KOPT-K1 (cell line): ENCODE measurements around the gene ALK.

Source experiments
- H3K27ac ChIP-seq: fragments of 200-600 bp; sonication (generic); 2 replicates; pipeline ENCODE4 v1.5.1; 2016; ENCODE audit warnings: antibody characterized with exemption, mild to moderate bottlenecking, low read depth, low read length; ENCODE audit not compliant: poor library complexity, severe bottlenecking
- H3K36me3 ChIP-seq: fragments of 200-600 bp; sonication (generic); 2 replicates; pipeline ENCODE4 v1.5.1; 2017; ENCODE audit warnings: antibody characterized with exemption, mild to moderate bottlenecking, low read length, moderate library complexity; ENCODE audit not compliant: insufficient read depth
- H3K9me3 ChIP-seq: fragments of 200-600 bp; sonication (generic); 2 replicates; pipeline ENCODE4 v1.5.1; 2017; ENCODE audit warnings: antibody characterized with exemption, low read length, mild to moderate bottlenecking; ENCODE audit not compliant: insufficient read depth, poor library complexity, severe bottlenecking

ALK gene

DNA sequence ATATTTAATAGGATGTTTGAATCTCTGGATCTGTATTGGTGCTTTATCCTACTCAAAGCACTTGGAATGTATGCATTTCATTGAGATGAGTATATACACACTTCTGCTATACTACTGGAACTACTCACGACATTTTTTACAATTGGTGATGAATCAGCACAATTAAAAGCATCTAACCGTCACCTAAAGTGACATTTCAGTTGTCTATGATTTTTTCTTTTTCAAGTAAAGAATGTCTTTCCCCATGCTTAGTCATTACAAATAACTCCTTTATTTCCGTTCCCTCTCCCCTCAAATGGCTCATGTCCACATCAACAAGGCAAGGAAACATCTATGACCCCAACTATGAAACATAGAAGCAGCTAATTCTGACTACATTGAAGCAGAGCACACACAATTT is 728.9 kb downstream of the ALK start:
- Histone ChIP-seq H3K27ac (no peak overlapping the region), H3K36me3 (peaks cover 6% of the 10 kb centered on the region; the same call in 1 of the 2 replicates), H3K9me3 (peaks cover 6% of the 10 kb centered on the region)

DNA sequence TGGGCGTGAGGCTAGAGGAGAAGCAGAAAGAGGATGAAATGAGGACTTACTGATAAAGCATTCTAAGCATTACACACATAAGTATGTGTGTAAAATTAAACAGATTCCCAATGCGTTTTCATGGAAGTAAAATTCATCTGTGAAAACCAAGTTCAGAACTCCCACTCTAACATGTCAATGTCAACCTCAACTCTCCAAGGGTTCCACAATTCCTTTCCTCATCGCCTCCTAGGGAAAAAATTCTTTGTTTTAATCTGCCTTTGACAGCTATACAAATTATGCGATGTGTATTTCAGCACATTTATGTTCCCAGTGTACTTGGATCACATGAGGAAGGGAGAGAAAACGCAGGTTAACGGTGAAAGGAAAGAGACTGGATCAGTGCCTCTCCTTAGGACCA is 729.6 kb downstream of the ALK start:
- H3K36me3 ChIP-seq = peaks cover 13% of the 10 kb centered on the region
- no peak overlapping the region for H3K27ac ChIP-seq
- peaks cover 11% of the 10 kb centered on the region for H3K9me3 ChIP-seq

- H3K27ac ChIP-seq = peak overlapping the region; percentile 28
- peaks cover 20% of the 10 kb centered on the region for H3K9me3 ChIP-seq
Measured at GRCh38 chr2:29189052-29189451, 732.3 kb downstream of the ALK start.

DNA sequence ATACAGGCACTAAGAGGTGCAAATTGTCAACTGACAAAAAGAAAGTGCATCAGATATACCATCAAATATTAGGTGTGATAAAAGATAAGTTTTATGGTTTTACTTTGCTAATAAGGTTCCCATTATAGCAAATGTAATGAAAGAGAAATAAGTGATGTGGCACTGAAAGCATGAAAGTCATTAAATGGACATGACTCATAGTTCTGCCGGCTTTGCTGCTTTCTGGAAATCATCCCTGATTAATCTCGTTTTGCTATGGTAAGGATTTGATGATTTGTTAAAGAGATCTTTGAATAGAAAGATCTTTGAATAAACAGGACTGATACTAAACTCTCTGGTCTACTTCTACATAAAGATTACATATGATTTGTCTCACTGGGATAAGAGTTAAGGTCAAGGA is 733.5 kb downstream of the ALK start:
- no peak overlapping the region for H3K27ac ChIP-seq
- peaks cover 20% of the 10 kb centered on the region for H3K9me3 ChIP-seq
- peaks cover 39% of the 10 kb centered on the region for H3K36me3 ChIP-seq

More at GRCh38 chr2:29189052-29189451, 732.3 kb downstream of the ALK start:
- peaks cover 35% of the 10 kb centered on the region for H3K36me3 ChIP-seq

- H3K36me3 ChIP-seq = peaks cover 50% of the 10 kb centered on the region
- H3K27ac ChIP-seq = no peak overlapping the region
- peaks cover 20% of the 10 kb centered on the region for H3K9me3 ChIP-seq
Measured at GRCh38 chr2:29186817-29187216, 734.6 kb downstream of the ALK start.

DNA sequence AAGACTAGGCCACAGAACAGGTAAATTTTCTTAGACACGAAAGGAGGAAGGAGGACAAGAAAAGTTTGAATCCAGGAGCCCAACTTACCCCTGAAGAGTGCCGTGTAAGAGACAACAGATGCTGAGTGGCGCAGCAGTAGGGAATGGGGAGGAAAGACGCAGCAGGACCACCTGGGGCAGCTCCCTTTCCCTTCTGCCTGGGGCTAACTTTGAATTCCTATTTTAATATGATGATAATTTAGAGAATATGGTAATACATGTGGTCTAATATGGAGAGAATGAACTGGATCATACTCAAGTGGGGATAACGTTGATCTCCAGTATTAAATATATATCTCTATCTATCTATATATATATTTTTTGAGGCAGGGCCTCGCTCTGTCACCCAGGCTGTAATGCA is 736.9 kb downstream of the ALK start:
- peaks cover 20% of the 10 kb centered on the region for H3K9me3 ChIP-seq
- H3K36me3 ChIP-seq = peaks cover 57% of the 10 kb centered on the region
- no peak overlapping the region for H3K27ac ChIP-seq

DNA sequence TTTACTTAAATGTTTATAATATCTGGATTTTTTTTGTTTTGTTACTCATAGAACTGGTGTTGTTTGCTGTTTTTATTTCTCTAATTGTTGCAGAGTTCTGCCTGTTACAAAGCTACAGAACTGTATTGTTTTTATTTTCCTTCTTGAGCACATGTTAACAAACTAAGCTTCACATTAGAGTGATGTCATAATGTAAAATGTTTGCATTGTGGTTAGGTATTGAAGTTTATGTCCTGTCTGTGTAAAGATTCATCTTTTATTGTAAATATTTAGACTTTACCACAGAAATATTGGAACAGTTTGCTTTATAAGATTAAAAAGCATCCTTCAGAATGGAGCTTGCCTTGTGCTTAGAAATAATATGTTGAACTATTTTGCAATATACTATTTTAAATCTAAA is 738.5 kb downstream of the ALK start:
- peaks cover 18% of the 10 kb centered on the region for H3K9me3 ChIP-seq
- H3K36me3 ChIP-seq = peaks cover 63% of the 10 kb centered on the region
- H3K27ac ChIP-seq = no peak overlapping the region

DNA sequence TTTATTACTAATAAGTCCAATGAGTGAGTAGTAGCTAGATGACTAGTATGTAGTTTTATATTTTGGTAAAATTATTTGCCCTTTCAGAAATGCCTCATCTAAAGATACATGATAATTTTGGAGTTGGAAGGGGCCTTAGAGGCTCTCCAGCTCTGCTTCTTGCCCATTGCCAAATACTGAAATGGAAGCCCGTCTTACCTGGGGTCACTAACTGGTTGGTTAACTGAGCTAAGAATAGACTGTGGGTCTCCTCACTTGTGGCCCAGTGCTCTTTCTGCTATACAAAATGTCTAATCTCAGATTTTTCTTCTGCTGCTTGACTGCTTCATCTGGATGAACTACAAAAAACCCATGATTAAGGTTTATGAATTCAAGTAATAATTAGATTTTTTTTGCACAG is 739.1 kb downstream of the ALK start:
- H3K36me3 ChIP-seq = peaks cover 57% of the 10 kb centered on the region
- no peak overlapping the region for H3K27ac ChIP-seq
- peaks cover 12% of the 10 kb centered on the region for H3K9me3 ChIP-seq

DNA sequence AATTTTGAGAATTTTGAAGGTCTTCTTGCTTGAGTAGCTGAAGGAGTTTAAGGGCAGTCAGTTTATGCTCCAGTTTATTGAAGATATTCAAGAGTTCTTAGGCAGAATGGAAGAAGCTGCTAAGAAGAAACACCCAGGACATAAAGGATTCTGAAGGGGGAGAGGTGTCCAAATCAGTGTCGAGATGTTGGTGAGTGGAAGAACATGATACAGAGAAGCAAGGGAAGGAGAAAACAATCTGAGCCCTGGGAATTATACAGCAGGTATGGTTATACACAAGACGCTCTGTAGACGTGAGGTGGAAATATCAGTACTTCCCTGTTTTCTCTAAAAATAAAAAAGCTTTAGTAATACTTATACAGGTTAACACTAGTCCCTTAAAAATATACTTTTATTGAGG is 746.0 kb downstream of the ALK start:
- Histone ChIP-seq H3K36me3 (peaks cover 52% of the 10 kb centered on the region), H3K9me3 (no peaks in the 10 kb centered on the region), H3K27ac (no peak overlapping the region)

DNA sequence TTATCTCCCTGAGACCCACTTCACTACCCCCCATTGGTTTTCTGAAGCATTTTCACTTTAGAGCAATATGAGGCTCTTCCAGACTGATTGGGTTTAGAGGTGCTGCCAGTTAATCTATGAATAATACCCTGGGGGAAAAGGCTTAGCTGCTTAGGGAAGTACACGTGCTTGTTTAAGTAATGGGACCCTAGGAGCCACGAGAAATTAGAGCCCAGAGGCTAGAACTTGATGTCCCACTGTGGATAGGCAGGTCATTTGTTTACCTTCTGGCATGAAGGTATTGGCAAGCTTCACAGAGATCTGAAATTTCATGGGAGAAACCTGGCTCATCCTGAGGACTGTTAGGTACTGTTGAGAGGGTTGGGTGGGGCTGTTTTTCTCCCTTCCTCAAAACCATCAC is 746.4 kb downstream of the ALK start:
- Histone ChIP-seq H3K9me3 (no peaks in the 10 kb centered on the region), H3K36me3 (peaks cover 55% of the 10 kb centered on the region)

DNA sequence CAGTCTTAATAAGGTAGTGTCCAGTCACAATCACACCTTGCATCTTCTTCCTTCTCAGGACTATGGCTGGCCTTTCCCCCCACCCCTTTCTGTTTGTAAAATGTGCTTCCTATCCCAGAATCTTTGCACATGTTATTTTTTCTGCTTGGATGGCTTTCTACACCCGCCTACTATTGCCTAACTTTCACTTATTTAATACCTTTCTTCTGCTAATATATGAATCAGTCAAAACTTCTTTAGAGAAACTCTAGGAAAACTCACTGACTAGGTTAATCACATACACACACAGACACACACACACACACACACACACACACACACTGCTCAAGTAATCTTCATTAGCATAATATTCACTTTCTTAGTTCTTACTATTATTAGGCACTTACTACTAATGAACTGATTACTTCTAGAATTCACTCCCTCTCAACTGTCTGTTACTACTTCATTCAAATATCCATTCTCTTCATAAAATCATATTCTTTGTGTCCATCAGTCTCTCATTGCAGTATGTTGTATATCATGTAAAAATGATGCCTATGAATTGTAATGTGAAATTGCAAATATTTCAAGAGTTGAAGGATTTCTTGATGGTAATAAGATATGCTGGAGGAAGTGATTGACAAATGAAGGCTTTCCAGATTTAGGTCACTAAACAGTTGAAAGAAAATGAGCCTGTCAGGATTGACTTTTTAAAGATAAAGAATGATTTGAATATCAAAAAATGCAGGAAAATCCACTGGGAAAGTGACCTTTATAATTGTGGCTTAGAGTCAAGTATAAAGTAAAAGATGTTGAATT is 754.9 kb downstream of the ALK start:
- Histone ChIP-seq H3K27ac (no peak overlapping the region), H3K9me3 (no peaks in the 10 kb centered on the region), H3K36me3 (peaks cover 80% of the 10 kb centered on the region)

More for the DNA sequence above, 746.4 kb downstream of the ALK start:
- no peak overlapping the region for H3K27ac ChIP-seq

GRCh38 chr2:29165362-29166241 is 755.8 kb downstream of the ALK start:
- Histone ChIP-seq H3K27ac (no peak overlapping the region), H3K36me3 (peaks cover 85% of the 10 kb centered on the region), H3K9me3 (no peaks in the 10 kb centered on the region)

DNA sequence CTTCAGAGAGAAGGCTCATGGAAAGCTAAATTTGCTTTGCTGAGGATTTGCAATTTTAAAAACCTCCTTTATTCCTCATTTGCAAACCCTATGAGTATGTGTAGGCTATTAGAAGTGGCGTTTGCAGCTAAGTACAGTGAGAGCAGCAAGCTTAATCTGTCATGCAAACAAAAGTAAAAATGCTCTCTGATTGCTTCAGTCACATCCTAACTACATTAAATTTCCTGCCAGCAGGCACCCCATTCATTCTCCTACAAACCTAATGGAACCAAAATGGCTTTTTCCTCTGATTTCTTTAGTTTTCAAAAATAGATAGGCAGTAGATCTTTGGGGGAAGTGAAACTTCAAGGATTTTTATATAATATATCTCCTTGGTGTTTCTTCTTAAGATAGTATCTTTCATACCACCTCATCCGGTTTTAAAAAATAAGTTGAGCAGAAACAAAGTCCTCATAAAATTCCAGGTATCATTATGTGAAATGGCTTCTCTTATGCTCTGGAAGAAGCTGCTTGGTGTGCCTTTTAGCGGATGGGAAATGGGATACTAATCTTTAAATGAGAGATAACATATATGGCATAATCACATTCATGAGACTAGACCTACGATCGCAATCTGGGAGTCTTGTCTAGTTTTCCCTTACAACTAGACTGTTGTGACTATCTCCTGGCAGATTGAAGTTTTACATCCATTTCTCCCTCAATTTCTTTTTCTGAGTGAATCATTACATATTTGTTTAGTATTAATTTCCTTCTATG is 757.1 kb downstream of the ALK start:
- Histone ChIP-seq H3K36me3 (peaks cover 86% of the 10 kb centered on the region), H3K9me3 (no peaks in the 10 kb centered on the region), H3K27ac (no peak overlapping the region)

DNA sequence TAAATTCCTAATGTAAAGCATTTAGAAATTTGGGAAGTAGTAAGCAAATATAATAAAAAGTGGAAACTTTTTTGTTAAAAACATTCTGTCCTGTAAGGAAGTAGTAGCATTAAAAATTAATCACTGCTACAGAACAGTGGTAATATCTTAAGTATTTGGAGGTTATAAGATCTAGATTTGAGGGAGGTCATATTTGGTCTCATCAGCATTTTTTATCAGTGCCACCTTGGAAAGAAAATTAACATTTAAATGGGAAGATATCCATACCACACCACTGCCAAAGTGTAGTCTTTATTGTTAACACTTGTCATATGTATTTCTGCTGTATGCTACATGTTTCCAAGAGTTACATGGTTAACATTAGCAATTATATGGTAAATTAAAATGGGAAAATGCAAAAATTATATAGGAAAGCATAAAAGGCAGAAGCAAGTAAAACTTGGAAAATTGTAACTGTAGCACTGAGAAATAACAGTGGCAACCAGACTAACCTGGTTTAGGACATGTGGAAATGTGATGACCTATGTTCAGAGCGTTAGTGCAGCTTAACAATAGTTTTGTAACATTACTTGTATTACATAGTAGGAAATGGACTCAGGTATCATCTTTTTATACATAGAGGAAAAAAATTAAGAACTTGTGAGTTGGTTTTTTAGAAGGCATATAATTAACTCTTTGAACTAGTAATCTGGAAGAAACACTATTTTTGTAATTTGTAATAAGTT is 759.0 kb downstream of the ALK start:
- Histone ChIP-seq H3K9me3 (no peaks in the 10 kb centered on the region), H3K36me3 (peaks cover 90% of the 10 kb centered on the region), H3K27ac (no peak overlapping the region)
